GM18520 (cell line): Measurements from ENCODE around the gene HIVEP3.

Experiments
- ATAC-seq: cut with Tn5 transposase; IDR thresholded peaks from one replicate; pipeline ENCODE4 v1.9.1; 2021; ENCODE audit not compliant: unreplicated experiment

HIVEP3 gene

DNA sequence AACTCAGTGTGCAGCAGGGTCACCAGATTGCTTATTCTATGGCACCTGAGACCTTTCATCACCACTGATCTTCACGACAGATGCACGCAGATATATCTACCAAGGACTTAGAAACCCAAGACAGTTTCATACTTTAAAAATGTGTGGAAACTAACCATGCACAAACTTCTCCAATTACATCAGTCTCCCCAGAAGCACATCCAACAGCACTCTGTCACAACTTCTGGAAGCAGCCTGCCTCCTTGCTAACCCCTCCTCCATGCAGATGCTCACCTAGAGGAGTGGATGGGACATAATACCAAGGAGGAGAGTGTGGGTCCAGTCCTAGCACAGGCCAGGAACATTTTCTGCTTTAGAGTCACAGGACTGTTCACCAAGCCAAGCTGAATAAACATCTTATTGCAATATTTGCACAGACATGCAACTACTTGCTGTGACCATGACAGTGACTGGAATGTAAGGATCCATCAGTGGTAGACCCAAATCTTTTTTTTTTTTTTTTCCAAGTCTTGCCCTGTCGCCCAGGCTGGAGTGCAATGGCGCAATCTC, 69.4 kb downstream of the HIVEP3 start:
- ATAC-seq, result no peak

DNA sequence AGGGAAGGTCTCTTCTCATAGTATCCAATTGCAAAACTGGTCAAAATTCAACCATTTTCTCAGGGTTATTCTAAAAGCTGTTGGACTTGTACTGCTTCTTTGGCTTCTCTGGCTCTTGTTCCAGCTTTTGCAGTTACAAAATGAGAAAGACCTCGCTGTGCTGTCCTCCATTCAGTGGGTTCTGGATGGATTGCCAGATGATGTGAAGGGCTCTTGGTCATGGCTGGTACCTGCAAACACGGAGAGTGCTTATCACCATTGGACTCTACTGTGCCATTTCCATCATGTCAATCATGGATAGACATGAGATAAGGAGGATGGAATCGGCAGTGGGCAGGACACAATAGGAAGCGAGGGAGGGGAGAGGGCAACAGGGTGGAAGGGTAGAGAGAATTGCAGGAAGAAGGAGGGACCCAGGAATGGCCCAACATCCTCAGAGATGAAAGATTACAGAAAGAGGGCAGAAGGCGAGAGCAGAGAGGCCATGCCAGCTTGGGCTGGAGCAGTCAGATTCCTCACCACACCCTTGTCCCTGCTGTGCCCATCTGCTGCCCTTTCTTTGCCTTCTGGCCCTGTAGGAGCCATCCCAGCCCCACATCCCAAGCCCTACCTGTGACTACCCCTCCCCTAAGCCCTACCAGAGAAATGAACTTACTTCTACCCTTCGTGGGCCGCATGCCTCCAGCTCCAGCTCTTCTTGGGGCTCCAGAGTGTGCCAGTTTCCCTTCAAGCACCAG, 70.3 kb downstream of the HIVEP3 start:
- ATAC-seq, result no peak

- no peak for ATAC-seq
Observed at GRCh38 chr1:41847733-41848132, 71.0 kb downstream of the HIVEP3 start.

DNA sequence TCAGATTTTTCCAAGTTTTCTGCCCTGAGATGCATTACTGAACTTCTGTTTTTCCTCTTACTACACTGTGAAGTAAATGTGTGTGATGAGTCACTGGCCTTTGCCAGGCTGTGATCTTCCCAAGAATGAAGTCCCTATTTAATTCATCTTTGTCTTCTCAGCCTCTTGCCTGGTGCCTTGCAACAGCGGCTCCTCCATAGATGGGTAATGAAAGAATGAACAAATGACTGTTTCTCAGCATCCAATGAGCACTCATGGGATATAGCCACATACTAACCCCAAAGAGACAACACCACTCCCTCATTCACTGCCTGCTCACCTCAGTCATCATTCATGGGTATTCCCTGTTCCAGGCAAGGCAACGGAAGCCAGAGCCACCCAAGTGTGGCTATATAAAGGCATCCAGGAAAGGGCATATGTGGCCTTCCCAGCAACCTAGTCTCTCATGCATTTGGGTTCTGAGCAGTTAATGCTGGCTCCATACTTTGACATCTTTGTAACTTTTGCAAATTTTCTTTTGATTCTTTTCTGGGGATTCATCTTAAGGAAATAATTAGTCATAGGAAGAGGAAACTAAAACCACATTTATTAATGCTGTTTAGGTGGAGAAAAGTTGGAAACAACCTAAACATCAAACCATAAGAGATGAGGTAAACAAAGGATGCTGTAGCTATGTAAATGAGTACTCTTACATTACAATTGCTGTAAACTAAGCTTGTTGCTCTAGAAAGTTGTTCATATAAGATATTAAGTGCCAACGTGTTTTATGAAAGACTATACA, 71.9 kb downstream of the HIVEP3 start:
- ATAC-seq, result no peak

DNA sequence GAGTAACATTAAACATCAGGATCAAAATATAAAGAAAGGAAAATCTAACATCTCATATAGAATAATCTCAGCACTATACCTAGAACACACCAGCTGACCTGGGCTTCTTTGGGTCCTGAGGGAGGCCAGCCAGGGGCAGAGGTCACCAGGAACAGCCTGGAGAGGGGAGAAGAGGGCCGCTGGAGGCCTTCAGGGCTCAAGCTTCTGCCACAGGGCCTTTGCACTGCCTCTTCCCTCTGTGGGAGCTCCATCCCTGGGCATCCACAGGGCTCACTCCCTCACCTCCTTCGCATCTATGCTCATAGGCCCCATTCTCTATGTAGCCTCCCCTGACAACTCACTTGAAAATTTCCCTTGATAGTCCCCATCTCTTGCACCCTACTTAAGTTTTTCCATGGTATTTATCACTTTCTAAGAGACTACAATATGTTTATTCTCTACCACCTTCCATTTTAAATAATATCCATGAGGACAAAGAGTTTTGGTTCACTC, 73.9 kb downstream of the HIVEP3 start:
- no peak for ATAC-seq

- no peak for ATAC-seq
Observed at GRCh38 chr1:41844255-41844654, 74.5 kb downstream of the HIVEP3 start.

DNA sequence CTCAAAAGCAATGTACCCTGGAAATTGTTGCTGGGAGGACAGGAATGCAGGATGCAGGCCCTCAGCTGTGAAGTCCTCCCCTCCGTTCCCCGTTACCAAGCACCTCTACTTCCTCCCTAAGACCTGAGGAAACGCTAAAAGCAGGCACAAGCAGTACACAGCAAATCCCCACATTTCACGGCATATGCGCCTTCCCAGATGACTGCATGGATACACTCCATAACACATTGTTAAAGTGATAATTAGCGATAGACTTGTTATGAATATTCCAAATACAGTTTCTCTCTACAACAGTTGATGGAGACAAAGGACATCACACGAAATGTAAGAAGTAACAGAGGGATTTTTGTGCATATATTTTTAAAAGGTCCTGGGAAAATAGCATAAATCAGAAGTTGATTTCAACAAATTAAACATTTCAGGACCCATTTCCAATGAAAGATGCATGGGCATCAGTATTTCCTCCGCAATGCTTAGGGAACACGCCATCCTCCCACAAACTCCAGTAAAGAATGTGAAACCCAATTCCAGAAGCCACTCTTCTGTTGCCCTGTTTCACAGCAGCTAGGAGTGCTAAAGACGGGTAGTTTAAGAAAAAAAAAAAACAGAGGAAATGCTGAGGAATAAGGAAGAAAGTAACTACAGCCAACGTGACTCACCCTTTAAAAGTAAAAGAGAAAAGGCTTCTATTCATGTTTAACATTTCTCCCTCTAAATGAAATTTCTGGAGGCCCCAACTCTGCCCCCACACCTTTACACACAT, 75.5 kb downstream of the HIVEP3 start:
- ATAC-seq, result no peak

GRCh38 chr1:41842326-41842725, 76.4 kb downstream of the HIVEP3 start:
- ATAC-seq, result no peak

DNA sequence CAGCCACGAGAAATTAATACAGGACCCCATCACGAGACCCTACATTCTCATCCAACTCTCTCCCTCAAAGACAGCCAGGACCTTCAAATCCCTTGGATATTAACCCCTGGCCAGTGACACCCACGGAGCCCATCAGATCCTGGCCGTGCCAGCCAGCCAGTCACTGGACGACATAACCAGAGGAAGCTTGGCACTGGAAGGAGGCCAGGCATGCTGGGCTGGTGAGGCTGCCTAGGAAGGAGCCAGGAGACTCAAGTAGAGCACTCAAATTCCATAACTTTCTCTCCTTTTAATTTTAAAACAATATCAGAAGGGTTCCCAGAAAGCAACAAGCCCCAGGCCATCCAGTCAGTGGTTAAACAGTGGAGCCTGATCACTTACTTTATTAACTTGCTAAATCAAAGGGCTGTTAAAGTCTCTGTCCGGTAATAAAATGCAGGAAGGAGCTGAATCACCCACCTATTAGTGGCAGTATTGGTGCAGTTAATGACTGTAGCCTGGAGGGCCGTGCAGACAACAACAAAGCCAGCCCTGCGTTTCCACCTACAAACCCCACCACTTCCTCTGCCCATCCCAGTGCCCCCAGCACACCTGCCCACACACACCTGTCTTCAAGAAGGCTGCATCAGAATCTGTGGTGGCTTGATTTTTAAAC, 78.0 kb downstream of the HIVEP3 start:
- no peak for ATAC-seq

DNA sequence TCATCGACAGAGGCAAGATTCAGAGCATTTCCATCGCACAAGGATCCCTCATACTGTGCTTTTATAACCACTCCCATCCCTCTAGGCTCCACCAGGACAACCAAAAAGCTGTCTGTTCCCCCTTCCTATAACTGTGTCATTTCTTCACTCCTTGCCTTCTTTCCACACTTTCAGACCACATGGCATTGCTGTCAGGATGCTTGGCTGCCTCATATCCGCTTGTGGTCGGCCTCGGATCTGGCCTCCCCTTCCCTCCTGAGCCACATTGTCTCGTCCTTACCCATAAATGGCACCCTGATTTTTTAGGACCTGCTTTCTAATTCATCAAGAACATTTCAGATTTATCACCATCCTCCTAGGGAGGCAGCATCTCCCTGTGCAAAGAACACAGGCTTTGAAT, 80.5 kb downstream of the HIVEP3 start:
- ATAC-seq, result no peak

DNA sequence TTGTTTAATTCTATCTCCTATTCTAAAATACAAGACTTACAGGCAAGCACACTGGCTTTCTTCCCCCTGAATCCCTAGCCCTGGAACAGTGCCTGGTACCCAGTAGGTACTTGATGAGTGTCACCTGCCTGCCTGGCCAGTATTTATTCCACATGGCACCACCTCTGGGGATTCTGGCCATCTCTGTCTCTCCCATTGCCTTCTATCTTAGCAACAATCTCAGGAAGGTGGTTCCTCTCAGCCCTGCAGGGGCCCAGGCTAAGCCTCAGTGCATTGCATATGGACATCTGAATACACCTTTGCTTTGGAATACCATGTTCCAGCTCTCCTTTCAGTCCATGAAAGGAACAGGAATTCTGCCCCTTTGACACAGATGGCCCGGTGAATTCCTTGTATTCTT, 81.0 kb downstream of the HIVEP3 start:
- ATAC-seq, result no peak

DNA sequence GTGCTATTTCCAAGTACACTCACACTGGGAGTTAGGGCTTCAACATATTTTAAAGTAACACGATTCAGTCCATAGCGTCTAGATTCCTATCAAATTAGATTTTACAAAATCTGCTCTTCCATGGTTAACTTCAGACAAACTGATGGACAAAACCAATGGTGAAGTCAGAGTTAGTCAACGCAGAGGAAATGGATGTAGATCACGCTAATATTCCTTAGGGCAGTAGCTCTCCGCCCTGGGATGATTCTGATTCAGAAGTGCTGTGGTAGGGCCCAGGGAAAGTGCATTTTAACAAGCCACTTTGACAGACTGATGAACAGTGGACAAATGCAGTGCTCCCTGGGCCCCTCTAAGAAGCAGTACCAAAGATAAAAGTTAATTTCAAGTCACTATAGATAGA, 83.2 kb downstream of the HIVEP3 start:
- ATAC-seq, result no peak

DNA sequence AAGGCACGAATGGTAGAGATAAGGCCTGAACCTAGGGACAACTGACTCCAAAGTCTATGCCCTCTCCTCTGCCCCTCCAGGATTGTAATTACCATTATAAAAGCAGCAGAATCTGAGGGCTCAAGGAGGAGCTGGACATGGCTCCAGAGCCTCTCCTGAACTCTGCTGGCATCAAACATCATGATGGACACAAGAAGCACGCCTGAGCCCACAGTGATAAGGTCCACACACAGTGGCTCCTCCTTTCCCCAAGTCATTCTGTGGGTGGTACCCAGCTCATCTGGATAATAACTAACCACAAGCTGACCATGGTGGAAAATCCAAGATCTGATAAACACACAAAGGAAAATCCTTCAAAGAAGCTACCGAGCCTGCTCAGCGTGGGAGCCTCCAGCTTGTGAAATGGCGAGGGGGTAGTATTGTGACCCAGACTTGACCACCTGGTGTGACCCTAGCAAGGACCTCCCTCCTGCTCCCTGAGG, 85.2 kb downstream of the HIVEP3 start:
- no peak for ATAC-seq

GRCh38 chr1:41830726-41831125, 88.0 kb downstream of the HIVEP3 start:
- ATAC-seq, result no peak

DNA sequence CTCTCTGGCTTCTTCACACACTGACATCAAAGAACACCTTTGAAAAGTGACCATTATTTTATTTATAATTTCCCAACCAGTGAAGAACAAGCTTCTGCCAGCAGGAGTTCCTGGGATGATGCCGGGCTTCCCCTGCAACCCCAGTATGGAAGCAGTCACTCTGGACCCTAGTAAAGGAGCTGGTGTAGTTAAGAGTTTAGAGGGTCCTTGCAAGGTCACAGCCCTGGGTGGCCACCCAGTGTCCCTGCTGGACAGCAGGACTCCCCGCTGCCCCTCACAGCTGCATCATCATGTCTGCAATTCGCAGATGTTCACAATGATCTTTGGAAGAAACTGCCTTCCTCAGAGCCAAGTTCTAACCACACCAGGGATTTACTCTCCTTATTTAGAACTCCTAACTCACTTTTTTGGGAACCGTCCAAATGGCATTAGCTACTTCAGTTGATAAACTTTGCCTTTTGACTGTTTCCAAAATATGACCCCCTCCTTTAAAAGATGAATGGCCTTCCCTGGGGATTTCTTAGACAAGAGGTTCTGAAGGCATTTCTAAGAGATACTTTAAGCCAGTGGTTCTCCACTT, 90.6 kb downstream of the HIVEP3 start:
- ATAC-seq, result no peak

GRCh38 chr1:41823471-41823870, 95.3 kb downstream of the HIVEP3 start:
- no peak for ATAC-seq

DNA sequence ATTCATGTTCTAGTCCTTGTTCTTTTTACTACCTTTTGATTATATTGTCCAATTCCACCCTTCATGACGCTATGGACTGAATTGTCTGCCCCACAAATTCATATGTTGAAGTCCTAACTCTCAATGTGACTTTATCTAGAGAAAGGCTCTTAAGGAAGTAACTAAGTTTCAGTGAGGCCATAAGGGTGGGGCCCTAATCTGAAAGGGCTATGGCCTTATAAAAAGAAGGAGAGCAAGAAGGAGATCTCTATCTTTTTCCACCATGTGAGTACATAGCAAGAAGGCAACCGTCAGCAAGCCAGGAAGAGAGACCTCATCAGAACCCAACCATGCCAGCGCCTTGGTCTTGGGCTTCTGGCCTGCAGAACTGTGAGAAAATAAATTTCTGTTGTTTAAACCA, 95.9 kb downstream of the HIVEP3 start:
- no peak for ATAC-seq

DNA sequence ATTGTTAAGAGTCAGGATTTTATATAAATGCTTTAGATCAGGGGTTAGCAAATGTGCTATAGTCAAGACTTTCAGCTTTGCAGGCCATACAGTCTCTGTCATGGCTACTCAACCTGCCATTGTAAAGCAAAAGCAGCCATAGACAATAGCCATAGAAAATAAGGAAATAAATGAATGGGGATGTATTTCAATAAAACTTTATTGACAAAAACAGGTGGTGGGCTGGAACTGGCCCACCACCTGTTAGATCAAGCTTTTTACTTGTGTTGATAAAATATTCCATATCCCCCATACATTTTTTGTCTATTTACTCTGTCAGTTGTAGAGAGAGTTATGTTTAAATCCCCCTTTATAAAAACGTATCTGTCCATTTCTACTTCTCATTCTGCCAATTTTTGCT, 98.9 kb downstream of the HIVEP3 start:
- no peak for ATAC-seq

DNA sequence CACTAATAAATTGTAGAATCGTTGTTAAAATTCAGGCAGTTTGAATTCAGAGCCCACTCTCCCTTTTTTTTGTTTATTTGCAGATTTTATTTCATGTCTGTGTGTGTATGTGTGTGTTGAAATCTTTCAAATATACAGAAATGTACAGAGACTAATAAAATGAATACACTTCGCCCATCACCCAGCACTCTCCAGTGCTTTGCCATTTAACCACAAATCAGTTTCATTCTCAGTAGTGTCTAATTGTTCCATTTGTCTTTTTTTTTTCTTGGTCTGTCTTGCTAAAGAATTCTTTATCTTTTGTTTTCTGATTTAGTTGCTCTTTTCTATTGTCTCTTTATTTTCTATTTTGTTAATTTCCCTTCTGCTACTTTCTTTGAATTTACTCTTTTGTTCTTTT, 99.7 kb downstream of the HIVEP3 start:
- ATAC-seq, result no peak

DNA sequence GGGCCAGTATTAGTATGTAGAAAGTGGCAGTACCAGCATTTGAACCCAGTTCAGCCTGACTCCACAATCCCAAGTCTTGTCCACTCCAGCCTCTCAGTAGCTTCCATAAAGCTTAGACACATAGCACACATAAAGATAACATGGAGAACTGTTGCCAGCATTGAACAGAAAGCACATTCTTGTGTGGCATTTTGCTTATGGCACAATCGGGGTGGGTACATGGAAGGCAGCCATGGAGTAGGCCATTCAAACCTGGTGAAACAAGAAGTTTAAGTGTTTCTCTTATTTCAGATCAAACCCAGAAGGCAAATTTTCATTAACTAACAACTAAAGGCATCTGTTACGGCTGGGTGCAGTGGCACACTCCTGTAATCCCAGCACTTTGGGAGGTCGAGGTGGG, 102.7 kb downstream of the HIVEP3 start:
- no peak for ATAC-seq
